GM19467 (cell line): ENCODE data around the gene GPSM1.

Experiments used
- ATAC-seq: cut with Tn5 transposase; IDR thresholded peaks from one replicate; pipeline ENCODE4 v1.9.1; 2021; ENCODE audit warnings: mild to moderate bottlenecking, moderate library complexity; ENCODE audit not compliant: unreplicated experiment

The GPSM1 gene

DNA sequence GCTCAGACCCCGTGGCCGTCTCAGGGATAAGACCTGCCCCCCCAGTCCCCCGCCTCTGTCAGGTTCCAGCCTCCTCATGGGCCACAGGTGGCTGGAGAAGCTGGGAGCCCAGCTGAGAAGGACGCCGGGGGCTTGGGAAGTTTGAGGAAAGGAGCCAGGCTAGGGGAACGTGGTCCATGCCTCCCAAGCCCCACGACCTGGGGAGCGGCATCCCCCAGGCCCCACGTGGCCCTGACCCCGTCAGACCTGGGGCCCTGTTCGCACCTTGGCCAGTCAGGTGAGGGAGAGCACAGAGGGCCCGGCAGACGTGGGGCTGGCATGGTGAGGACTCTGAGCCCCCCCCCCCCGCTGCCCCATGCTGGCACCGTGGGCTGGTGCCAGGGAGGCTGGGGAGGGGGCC lies 3.7 kb downstream of the GPSM1 start:
- no peak for ATAC-seq

DNA sequence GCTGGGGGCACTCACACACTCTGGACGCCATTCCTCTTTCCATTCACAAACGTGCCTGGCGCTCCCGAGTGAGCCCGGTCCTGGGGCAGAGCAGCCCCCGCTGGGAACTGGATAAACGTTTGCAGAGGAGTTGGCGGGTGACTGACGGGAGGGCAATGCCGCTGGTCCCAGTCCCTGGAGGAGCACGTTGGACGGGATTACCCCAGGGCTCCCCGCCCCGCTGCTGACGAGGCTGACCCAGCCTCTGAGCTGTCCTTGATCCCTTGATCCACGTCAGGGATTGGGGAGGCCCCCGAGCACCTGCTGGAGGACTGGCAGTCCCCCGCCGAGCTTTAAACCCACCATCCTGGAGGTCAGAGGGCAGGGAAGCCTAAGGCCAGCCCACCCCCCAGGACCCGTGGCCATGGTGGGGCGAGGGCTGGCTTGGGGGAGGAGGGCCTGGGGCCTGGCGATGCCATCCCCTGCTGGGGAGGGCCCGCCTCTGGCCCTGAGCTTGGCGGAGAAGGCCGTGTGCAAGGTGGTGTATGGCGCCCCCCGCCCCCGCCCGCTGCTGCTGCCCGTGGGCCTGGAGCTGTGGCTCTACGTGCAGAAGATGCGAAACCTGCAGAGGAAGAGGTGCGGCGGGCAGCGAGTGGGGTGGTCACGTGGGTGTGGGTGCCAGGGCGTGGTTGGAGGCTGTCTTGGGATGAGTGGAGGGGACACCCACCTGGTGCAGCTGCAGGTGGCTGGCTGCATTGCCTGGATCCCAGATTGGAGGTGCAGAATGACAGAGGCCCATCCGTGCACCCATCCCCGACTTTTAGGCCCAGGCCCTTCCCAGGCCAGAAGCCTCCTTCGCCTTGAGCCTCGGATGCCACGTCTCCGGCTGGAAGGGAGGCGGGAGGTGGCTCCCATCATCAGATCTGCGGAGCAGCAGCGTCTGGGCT lies 4.5 kb downstream of the GPSM1 start:
- ATAC-seq = no peak

DNA sequence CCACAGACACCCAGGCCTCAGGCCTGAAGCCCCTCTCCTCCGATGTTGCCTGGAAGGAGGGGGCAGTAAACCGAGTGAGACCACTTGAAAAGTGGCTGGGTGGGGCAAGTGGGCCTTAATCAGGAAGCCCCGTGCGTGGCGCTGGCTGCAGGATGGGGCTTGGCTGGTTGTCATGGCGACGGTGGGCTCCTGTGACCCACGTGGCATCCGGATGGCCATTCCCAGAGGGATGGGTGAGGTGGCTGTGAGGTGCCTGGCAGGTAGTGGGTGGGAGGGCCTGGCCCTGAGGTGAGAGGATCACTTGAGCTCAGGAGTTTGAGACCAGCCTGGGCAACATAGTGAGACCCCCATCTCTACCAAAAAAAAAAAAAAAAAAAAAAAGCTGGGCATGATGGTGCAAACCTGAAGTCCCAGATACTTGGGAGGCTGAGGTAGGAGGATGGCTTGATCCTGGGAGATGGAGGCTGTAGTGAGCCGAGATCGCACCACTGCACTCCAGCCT lies 5.2 kb downstream of the GPSM1 start:
- ATAC-seq = no peak

GRCh38 chr9:136333045-136333444 lies 5.7 kb downstream of the GPSM1 start:
- no peak for ATAC-seq

DNA sequence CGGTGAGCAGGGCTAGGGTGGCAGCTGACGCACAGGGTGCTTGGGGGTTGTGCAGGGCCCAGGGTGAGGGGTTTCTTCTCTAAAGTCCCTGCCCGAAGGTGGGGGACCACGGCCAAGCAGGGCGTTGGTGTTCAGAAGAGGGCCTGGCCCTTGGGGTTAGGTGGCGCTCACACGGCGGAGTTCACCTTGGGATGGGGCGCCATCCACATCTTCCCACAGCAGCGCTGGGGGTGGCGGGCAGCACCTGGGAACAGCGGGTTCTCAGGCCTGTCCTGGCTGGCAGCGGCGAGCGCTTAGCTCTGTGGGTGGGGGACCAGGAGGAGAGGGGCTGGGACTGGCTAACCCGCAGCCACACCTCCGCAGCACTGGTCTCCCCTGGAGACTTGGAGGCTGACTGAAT lies 6.1 kb downstream of the GPSM1 start:
- ATAC-seq = no peak

GRCh38 chr9:136334541-136334940 lies 7.2 kb downstream of the GPSM1 start:
- no peak for ATAC-seq

DNA sequence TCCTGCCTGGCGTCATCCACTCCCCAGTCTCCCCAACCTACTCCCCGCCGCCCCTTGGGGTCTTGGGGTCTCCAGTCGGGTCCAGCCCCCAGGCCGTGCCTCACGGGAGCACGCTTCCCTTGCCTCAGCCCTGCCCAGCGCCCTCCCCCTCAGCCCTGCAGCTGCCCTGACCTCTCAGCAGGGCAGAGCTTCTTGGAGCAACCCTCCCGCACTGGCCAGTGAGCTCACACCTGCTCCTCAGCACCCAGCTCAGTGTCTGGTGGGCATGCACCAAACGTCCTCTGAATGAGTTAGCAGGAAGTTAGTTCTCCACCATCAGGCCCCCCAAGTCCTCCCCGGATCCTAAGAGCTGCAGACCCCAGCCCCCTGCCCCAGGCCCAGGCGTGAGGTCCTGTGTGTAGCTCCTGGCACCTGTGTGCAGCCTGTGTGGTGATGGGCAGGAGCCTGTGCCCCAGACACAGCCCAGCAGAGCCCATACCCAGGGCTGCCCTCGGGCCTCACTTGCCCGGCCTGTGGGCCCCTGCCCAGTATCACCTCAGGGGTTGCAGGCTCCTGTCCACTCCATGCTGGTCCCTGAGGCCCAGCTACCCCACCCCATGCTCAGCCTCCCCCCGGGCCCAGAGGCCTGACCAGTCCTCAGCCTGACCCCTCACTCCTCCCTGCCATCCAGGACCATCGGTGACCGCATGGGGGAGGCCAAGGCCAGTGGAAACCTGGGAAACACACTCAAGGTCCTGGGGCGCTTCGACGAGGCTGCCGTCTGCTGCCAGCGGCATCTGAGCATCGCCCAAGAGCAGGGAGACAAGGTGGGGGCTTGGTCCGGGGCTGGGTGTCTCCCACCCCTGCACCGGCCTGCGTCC lies 8.2 kb downstream of the GPSM1 start:
- no peak for ATAC-seq

- ATAC-seq = no peak
Observed at GRCh38 chr9:136336156-136336870, 9.0 kb downstream of the GPSM1 start.

- ATAC-seq = no peak
Observed at GRCh38 chr9:136336881-136337280, 9.5 kb downstream of the GPSM1 start.

- ATAC-seq = no peak
Observed at GRCh38 chr9:136337416-136338395, 10.4 kb downstream of the GPSM1 start.

- no peak for ATAC-seq
Observed at GRCh38 chr9:136338511-136338910, 11.2 kb downstream of the GPSM1 start.

- ATAC-seq = no peak
Observed at GRCh38 chr9:136339173-136339957, 12.0 kb downstream of the GPSM1 start.

GRCh38 chr9:136339958-136340310 lies 12.6 kb downstream of the GPSM1 start:
- ATAC-seq = no peak

- ATAC-seq = no peak
Observed at GRCh38 chr9:136340356-136341041, 13.2 kb downstream of the GPSM1 start.

- ATAC-seq = no peak
Observed at GRCh38 chr9:136341042-136341655, 13.8 kb downstream of the GPSM1 start.

GRCh38 chr9:136341769-136342168 lies 14.4 kb downstream of the GPSM1 start:
- ATAC-seq = no peak

DNA sequence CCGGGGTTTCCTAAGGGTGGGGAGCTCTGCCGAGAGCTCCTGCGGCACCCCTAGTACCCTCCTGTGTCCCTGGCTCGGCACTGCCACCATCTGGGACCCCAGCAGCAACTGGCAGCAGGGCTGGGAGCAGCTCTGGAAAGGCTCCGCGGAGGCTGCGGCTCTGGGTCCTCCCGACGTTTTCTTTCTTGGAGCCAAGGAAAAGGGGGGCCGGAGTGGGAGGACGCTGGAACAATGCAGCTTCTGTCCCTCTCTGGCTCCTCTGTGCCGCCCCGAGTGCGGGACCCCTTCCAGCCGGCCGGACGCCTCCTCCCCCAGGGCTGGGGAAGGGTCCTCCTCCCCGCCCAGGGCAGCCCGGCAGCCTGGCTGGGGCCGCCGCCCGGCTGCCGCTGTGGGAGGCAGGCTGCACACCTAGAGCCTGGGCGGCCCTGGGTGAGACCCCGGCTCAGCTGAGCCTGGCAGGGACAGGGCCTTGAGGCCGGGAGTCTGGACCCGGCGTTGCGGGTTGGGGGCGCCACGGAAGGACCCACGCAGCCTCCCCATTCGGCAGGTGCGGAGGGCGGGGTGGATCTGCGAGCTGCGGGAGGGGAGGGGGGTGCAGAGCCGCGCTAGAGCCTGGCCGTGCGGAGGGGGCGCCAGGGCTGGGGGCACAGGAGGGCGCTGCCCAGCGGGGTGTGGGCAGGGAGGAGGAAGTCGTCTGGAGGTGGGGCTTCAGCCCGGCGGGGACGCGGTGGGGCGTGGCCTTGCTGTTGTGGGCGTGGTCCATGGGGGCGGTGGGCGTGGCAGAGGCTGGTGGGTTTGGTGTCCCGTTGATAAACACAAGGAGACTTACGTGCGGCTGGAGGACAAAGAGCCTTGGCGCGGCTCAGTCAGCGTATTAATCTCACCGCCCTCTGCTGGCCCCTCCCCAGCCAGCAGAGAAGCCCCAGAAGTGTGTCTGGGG lies 15.1 kb downstream of the GPSM1 start:
- no peak for ATAC-seq
